B cell (primary cell): Measurements from ENCODE around the gene NHP2. TPM values are rescaled to one million over a fixed set of nuclear protein-coding genes. Genes with fewer than 3 reads are reported as not detected.

Source experiments
- ATAC-seq: fragments of 200-7000 bp; cut with Tn5 transposase; one replicate; pipeline ENCODE4 v1.10.0; 2021; ENCODE audit warnings: low read depth, mild to moderate bottlenecking, moderate number of reproducible peaks, moderate library complexity
- CTCF ChIA-PET: fragments of 350-600 bp; sonication (Branson Sonifier 250); formaldehyde crosslinking; loops from one replicate; lab custom pipeline; 2021; ENCODE audit warnings: antibody characterized with exemption, inconsistent platforms; lab: Charles Lee
- POLR2A ChIA-PET: fragments of 350-600 bp; sonication (Branson Sonifier 250); formaldehyde crosslinking; loops from one replicate; lab custom pipeline; 2021; ENCODE audit warnings: antibody characterized with exemption; lab: Charles Lee
- DNase-seq: peaks from one replicate; pipeline ENCODE4 v3.0.0; 2013
- H2AFZ ChIP-seq: 2 replicates; pipeline ENCODE4 v1.6.1; 2012; ENCODE audit warnings: mild to moderate bottlenecking, low read depth, low read length; ENCODE audit not compliant: insufficient read depth, poor library complexity, severe bottlenecking
- H3K27ac ChIP-seq, 2 donors: 1 replicate in 1 of 2; 2 replicates in 1 of 2; pipeline ENCODE4 v1.5.1; 2012 to 2013; ENCODE audit warnings: low read length in 2 of 2, mild to moderate bottlenecking in 2 of 2, moderate library complexity in 1 of 2
- H3K27me3 ChIP-seq, 4 experiments: fragments of 200-600 bp in 1 of 4; sonication (generic) in 1 of 4; replicated peaks in 1 of 4; 1 replicate in 2 of 4; 2 replicates in 2 of 4; pipeline versions ENCODE4 v1.6.1 to v1.7.0; 2013 to 2016; ENCODE audit warnings: low read length in 3 of 4, mild to moderate bottlenecking in 2 of 4, mixed read lengths in 1 of 4, moderate library complexity in 1 of 4; ENCODE audit not compliant: insufficient read depth in 4 of 4, control insufficient read depth in 3 of 4; ENCODE audit errors: control extremely low read depth in 1 of 4
- H3K36me3 ChIP-seq, 2 experiments: replicated peaks in 1 of 2; 1 replicate in 1 of 2; 2 replicates in 1 of 2; pipeline versions ENCODE4 v1.6.1 to v1.7.1; 2013; ENCODE audit warnings: low read length in 1 of 2; ENCODE audit not compliant: insufficient read depth in 2 of 2, control insufficient read depth in 1 of 2; ENCODE audit errors: control extremely low read depth in 1 of 2, extremely low read depth in 1 of 2
- H3K4me1 ChIP-seq, 2 donors: fragments of 200-600 bp in 1 of 2; sonication (generic) in 1 of 2; 1 replicate in 1 of 2; 2 replicates in 1 of 2; pipeline versions ENCODE4 v1.5.1 to v1.6.1; 2013 to 2017; ENCODE audit warnings: low read length in 2 of 2; ENCODE audit not compliant: control insufficient read depth in 2 of 2, insufficient read depth in 2 of 2
- H3K4me2 ChIP-seq: replicated peaks from 2 replicates; pipeline ENCODE3; 2012; ENCODE audit warnings: mild to moderate bottlenecking, low read depth, low read length; ENCODE audit not compliant: poor library complexity, severe bottlenecking
- H3K4me3 ChIP-seq, 5 experiments: fragments of 200-600 bp in 1 of 5; sonication (generic) in 1 of 5; 1 replicate in 3 of 5; 2 replicates in 2 of 5; pipeline versions ENCODE4 v1.5.1 to v1.7.0; 2011 to 2016; ENCODE audit warnings: low read length in 4 of 5, mild to moderate bottlenecking in 4 of 5, low read depth in 2 of 5, control low read depth in 1 of 5, moderate library complexity in 1 of 5; ENCODE audit not compliant: insufficient read depth in 1 of 5; ENCODE audit errors: control extremely low read depth in 1 of 5, extremely low read depth in 1 of 5
- H3K79me2 ChIP-seq: fragments of 200-600 bp; sonication (generic); one replicate; pipeline ENCODE4 v1.6.0; 2016; ENCODE audit warnings: low read length; ENCODE audit not compliant: control insufficient read depth, insufficient read depth
- H3K9ac ChIP-seq: fragments of 200-600 bp; sonication (generic); 2 replicates; pipeline ENCODE4 v1.6.1; 2017; ENCODE audit warnings: mild to moderate bottlenecking, low read length, moderate library complexity
- H3K9me3 ChIP-seq, 3 donors: one replicate each; pipeline versions ENCODE4 v1.6.1 to v1.7.1; 2013; ENCODE audit warnings: low read length in 2 of 3; ENCODE audit not compliant: control insufficient read depth in 2 of 3, insufficient read depth in 1 of 3; ENCODE audit errors: control extremely low read depth in 1 of 3
- H4K20me1 ChIP-seq: 2 replicates; pipeline ENCODE4 v1.6.0; 2012; ENCODE audit warnings: mild to moderate bottlenecking, low read length; ENCODE audit not compliant: insufficient read depth, control insufficient read depth, poor library complexity, severe bottlenecking
- H3K27ac Mint-ChIP-seq: one replicate; pipeline ENCODE4 v1.8.0; 2021; ENCODE audit warnings: mixed read lengths
- H3K27me3 Mint-ChIP-seq: one replicate; pipeline ENCODE4 v1.8.0; 2021; ENCODE audit warnings: mixed read lengths
- H3K4me1 Mint-ChIP-seq: one replicate; pipeline ENCODE4 v1.8.0; 2021; ENCODE audit warnings: mixed read lengths
- H3K4me3 Mint-ChIP-seq: one replicate; pipeline ENCODE4 v1.8.0; 2021; ENCODE audit warnings: mixed read lengths
- H3K9me3 Mint-ChIP-seq: one replicate; pipeline ENCODE4 v1.8.0; 2022; ENCODE audit warnings: mixed read lengths; ENCODE audit not compliant: insufficient read depth
- EZH2 ChIP-seq: IDR thresholded peaks from 2 replicates; pipeline ENCODE4 v1.6.1; 2012; ENCODE audit warnings: borderline replicate concordance, low read depth, mild to moderate bottlenecking, moderate library complexity, low read length; ENCODE audit not compliant: insufficient read depth, poor library complexity, severe bottlenecking
- WGBS: methylation state at CpG from one replicate; pipeline ENCODE4 v1.1.5; 2013; ENCODE audit warnings: missing lambda C conversion rate; ENCODE audit not compliant: insufficient coverage; 5-methylcytosine and 5-hydroxymethylcytosine counted together
- intact Hi-C: fragments of 100-400 bp; cut with micrococcal nuclease; formaldehyde crosslinking; loops from one replicate; pipeline ENCODE4 v1.10.0; 2022
- polyA plus RNA-seq: library from polyadenylated mRNA; depleted of rRNA; stranded (reverse); fragments of >200 nt; gene quantifications from 2 replicates; pipeline ENCODE4 v1.2.3, GENCODE V29; 2012
- total RNA-seq, 2 donors: library from RNA; stranded (reverse); fragments of 120-200 nt in 1 of 2; gene quantifications; 1 replicate in 1 of 2; 2 replicates in 1 of 2; pipeline versions ENCODE4 v1.2.3 to v1.2.4, GENCODE V29; 2013 to 2022
- TF ChIP-seq, protein P1 (sequence below): fragments of 200-600 bp; IDR thresholded peaks from one replicate; pipeline ENCODE4 v1.8.0; 2022; ENCODE audit warnings: antibody characterized with exemption, mild to moderate bottlenecking

The NHP2 gene
- total and polyA plus RNA-seq, 2 donors (not counting 1 experiment from before 2014, with no cell fraction given): 66.0 to 99.8 TPM

DNA sequence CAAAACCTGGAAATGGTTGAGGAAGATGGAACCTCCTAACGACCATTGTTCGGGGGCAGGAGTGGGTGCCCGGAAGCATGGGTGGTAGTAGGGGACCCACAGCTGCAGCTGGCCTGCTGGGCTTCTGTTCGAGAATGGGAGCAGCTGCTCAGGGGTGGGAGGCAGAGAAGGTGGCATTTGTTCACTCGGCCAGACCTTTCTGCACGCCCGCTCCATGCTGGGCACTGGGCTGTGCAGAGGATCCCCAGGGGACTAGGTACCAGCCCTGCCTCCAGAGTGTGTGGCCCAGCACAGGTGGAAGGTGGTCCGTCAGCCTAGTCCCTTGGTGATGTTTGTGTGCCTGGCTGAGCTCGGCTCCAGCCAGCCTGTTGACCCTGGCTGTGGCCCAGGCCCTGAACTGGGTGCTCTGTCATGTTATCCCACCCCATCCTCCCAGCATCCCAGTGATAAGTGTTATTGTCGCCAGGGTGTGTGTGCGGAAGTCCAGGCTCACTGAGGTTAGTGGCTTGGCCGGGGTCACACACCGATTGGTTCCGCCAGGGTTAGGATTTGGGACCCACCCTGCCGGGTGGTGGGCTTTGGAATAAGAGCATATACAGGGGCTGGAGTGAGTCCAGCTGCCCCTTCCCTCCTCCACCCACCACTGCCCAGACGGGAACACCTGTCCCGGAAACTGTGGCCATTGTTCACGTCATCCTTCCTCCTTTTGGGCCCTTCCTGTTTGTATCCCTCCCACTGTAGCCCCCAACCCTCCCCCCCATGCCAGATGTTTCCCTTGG, 35.6 kb downstream of the NHP2 start:
- Histone ChIP-seq H3K79me2 (peaks cover 42% of the 10 kb centered on the region), H3K9ac (peak overlapping the region; percentile 51), H2AFZ (no peak overlapping the region), H3K27me3 (no peaks in the 10 kb centered on the region), H3K27ac (peak overlapping the region; percentile 81 to 89), H3K4me2 (peak overlapping the region; percentile 95), H3K36me3 (peaks cover 0 to 33% of the 10 kb centered on the region in 2 experiments), H3K4me3 (peak overlapping the region in 4 of 5 experiments; percentile 9 to 85 (median 36)), H3K4me1 (peaks cover 78 to 87% of the 10 kb centered on the region in 2 donors), H3K9me3 (no peaks in the 10 kb centered on the region), H4K20me1 (peaks cover 76% of the 10 kb centered on the region)
- H3K4me1 Mint-ChIP-seq: peaks cover 71% of the 10 kb centered on the region
- CTCF ChIA-PET: interaction anchor here (1.0 to 8.6 kb wide), 4 partner anchors 12 to 41 kb away, joined by 3 to 92 read pairs (median 16); no protein-coding TSS in a partner anchor
- H3K27me3 Mint-ChIP-seq: no peaks in the 10 kb centered on the region
- peak overlapping the region; percentile 78 for H3K4me3 Mint-ChIP-seq
- peak overlapping the region; percentile 86 for H3K27ac Mint-ChIP-seq
- ATAC-seq (peak; percentile 14), DNase-seq (peak; percentile 73)
- intact Hi-C loops: loop anchor here (10.0 kb wide), 1 partner anchor 803 kb away; the partner anchor contains the start of gene MXD3
- H3K9me3 Mint-ChIP-seq: no peaks in the 10 kb centered on the region
- WGBS: 0% methylated on average over 8 of the region's 18 CpGs
- TF ChIP-seq EZH2: no peak
- TF ChIP-seq, protein P1, sequence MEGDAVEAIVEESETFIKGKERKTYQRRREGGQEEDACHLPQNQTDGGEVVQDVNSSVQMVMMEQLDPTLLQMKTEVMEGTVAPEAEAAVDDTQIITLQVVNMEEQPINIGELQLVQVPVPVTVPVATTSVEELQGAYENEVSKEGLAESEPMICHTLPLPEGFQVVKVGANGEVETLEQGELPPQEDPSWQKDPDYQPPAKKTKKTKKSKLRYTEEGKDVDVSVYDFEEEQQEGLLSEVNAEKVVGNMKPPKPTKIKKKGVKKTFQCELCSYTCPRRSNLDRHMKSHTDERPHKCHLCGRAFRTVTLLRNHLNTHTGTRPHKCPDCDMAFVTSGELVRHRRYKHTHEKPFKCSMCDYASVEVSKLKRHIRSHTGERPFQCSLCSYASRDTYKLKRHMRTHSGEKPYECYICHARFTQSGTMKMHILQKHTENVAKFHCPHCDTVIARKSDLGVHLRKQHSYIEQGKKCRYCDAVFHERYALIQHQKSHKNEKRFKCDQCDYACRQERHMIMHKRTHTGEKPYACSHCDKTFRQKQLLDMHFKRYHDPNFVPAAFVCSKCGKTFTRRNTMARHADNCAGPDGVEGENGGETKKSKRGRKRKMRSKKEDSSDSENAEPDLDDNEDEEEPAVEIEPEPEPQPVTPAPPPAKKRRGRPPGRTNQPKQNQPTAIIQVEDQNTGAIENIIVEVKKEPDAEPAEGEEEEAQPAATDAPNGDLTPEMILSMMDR: no peak
- POLR2A ChIA-PET: interaction anchor here (0.6 to 1.2 kb wide), 8 partner anchors 10 to 597 kb away, joined by 3 to 9 read pairs (median 5); partner anchors contain the start of gene RMND5B
